OCI-LY3 (cell line): ENCODE data around the gene RBMS3.
"Not testable (repeated sequence)": the region's sequence is repeated elsewhere in the genome, so short reads cannot be mapped to it uniquely, and the experiment has no call there.

Experiments
- H2AFZ ChIP-seq: fragments of 200-600, 300-600 bp; shearing (Covaris generic); 2 replicates; pipeline ENCODE4 v1.6.0; 2014; ENCODE audit warnings: antibody characterized with exemption, low read depth, low read length
- H3K27ac ChIP-seq: fragments of 200-600, 300-600 bp; sonication (generic); 2 replicates; pipeline ENCODE4 v1.5.1; 2014; ENCODE audit warnings: mild to moderate bottlenecking, low read length, moderate library complexity, mixed read lengths
- H3K27me3 ChIP-seq: fragments of 200-600, 300-600 bp; sonication (generic); 2 replicates; pipeline ENCODE4 v1.6.1; 2014; ENCODE audit warnings: low read depth, low read length, mixed read lengths
- H3K36me3 ChIP-seq: fragments of 200-600, 300-600 bp; sonication (generic); replicated peaks from 2 replicates; pipeline ENCODE3; 2014; ENCODE audit warnings: low read depth, low read length, mixed read lengths
- H3K4me1 ChIP-seq: fragments of 300-600, 200-600 bp; sonication (generic); 2 replicates; pipeline ENCODE4 v1.6.1; 2014; ENCODE audit warnings: low read length, mixed read lengths
- H3K4me2 ChIP-seq: fragments of 200-600, 300-600 bp; sonication (generic); 2 replicates; pipeline ENCODE4 v1.6.1; 2014; ENCODE audit warnings: low read length, mixed read lengths
- H3K4me3 ChIP-seq: fragments of 300-600, 200-600 bp; sonication (generic); 2 replicates; pipeline ENCODE4 v1.5.1; 2014; ENCODE audit warnings: antibody characterized with exemption, mild to moderate bottlenecking, low read length, moderate library complexity
- H3K79me2 ChIP-seq: fragments of 300-600, 200-600 bp; shearing (Covaris generic); 2 replicates; pipeline ENCODE4 v1.6.1; 2014; ENCODE audit warnings: mild to moderate bottlenecking, low read length, mixed read lengths
- H3K9ac ChIP-seq: fragments of 300-600, 200-600 bp; shearing (Covaris generic); 2 replicates; pipeline ENCODE4 v1.6.0; 2014; ENCODE audit warnings: mild to moderate bottlenecking, low read length, moderate library complexity
- H3K9me3 ChIP-seq: fragments of 200-600, 300-600 bp; shearing (Covaris generic); 2 replicates; pipeline ENCODE4 v1.6.1; 2014; ENCODE audit warnings: low read length, mixed read lengths; ENCODE audit not compliant: insufficient read depth
- H4K20me1 ChIP-seq: fragments of 200-600, 300-600 bp; sonication (generic); 2 replicates; pipeline ENCODE4 v1.6.1; 2016; ENCODE audit warnings: low read length, mixed read lengths; ENCODE audit not compliant: insufficient read depth
- CTCF ChIP-seq: fragments of 200-600, 300-600 bp; sonication (generic); IDR thresholded peaks from 2 replicates; pipeline ENCODE4 v1.5.1; 2014; ENCODE audit warnings: antibody characterized with exemption, low read length, low read depth
- EZH2phosphoT487 ChIP-seq: fragments of 200-600 bp; shearing (Covaris generic); IDR thresholded peaks from 2 replicates; pipeline ENCODE4 v1.6.1; 2018; ENCODE audit warnings: antibody characterized with exemption, mixed run types, low read depth

The RBMS3 gene

GRCh38 chr3:29521751-29522150, 240.9 kb downstream of the RBMS3 start:
- Histone ChIP-seq H2AFZ (no peak overlapping the region), H4K20me1 (no peaks in the 10 kb centered on the region), H3K4me3 (no peak overlapping the region), H3K79me2 (no peaks in the 10 kb centered on the region), H3K27ac (no peak overlapping the region), H3K36me3 (no peaks in the 10 kb centered on the region), H3K4me2 (no peak overlapping the region), H3K9ac (no peak overlapping the region), H3K4me1 (no peaks in the 10 kb centered on the region), H3K27me3 (no peaks in the 10 kb centered on the region), H3K9me3 (no peaks in the 10 kb centered on the region)
- no peak for TF ChIP-seq CTCF
- no peak for TF ChIP-seq EZH2phosphoT487

- not testable (repeated sequence) for H3K27ac ChIP-seq, H3K4me2 ChIP-seq, H3K4me3 ChIP-seq, H3K27me3 ChIP-seq, H3K9me3 ChIP-seq, H4K20me1 ChIP-seq, H3K9ac ChIP-seq, H2AFZ ChIP-seq, H3K36me3 ChIP-seq, H3K4me1 ChIP-seq, H3K79me2 ChIP-seq
These were observed 243.6 kb downstream of the RBMS3 start for GRCh38 chr3:29524433-29524832.

GRCh38 chr3:29525254-29525881, 244.5 kb downstream of the RBMS3 start:
- Histone ChIP-seq H3K27me3 (no peaks in the 10 kb centered on the region), H4K20me1 (no peaks in the 10 kb centered on the region), H3K9me3 (no peaks in the 10 kb centered on the region), H3K4me2 (no peak overlapping the region), H3K79me2 (no peaks in the 10 kb centered on the region), H3K4me3 (no peak overlapping the region), H3K4me1 (no peaks in the 10 kb centered on the region), H3K9ac (no peak overlapping the region), H3K36me3 (no peaks in the 10 kb centered on the region), H2AFZ (no peak overlapping the region), H3K27ac (no peak overlapping the region)
- no peak for TF ChIP-seq EZH2phosphoT487
- TF ChIP-seq CTCF: no peak

- no peak overlapping the region for H3K27ac ChIP-seq
- no peak overlapping the region for H3K4me3 ChIP-seq
- peak overlapping the region; percentile 51 for H2AFZ ChIP-seq
- no peaks in the 10 kb centered on the region for H3K4me1 ChIP-seq
- no peaks in the 10 kb centered on the region for H4K20me1 ChIP-seq
- H3K79me2 ChIP-seq: no peaks in the 10 kb centered on the region
- no peak overlapping the region for H3K4me2 ChIP-seq
- no peak overlapping the region for H3K9ac ChIP-seq
- H3K27me3 ChIP-seq: no peaks in the 10 kb centered on the region
- H3K9me3 ChIP-seq: no peaks in the 10 kb centered on the region
- TF ChIP-seq EZH2phosphoT487 (no peak), CTCF (no peak)
- H3K36me3 ChIP-seq: no peaks in the 10 kb centered on the region
These were observed 246.4 kb downstream of the RBMS3 start for GRCh38 chr3:29527246-29527645.

- Histone ChIP-seq H3K36me3 (no peaks in the 10 kb centered on the region), H4K20me1 (no peaks in the 10 kb centered on the region), H3K4me2 (no peak overlapping the region), H3K9me3 (no peaks in the 10 kb centered on the region), H2AFZ (peak overlapping the region; percentile 6; the same call in 1 of the 2 replicates), H3K79me2 (no peaks in the 10 kb centered on the region), H3K9ac (no peak overlapping the region), H3K4me1 (no peaks in the 10 kb centered on the region), H3K4me3 (no peak overlapping the region), H3K27me3 (no peaks in the 10 kb centered on the region), H3K27ac (no peak overlapping the region)
- TF ChIP-seq EZH2phosphoT487: no peak
- TF ChIP-seq CTCF: no peak
These were observed 250.8 kb downstream of the RBMS3 start for GRCh38 chr3:29531644-29532043.
